ENCODE results near the gene CMTR1.

Gene CMTR1

GRCh38 chr6:37479266-37479854 is 46.3 kb downstream of the CMTR1 start:
- no peak for DNase-seq

- no peak for DNase-seq
These were observed 47.2 kb downstream of the CMTR1 start for GRCh38 chr6:37480118-37480736.

GRCh38 chr6:37480951-37481534 is 48.0 kb downstream of the CMTR1 start:
- no peak for DNase-seq

GRCh38 chr6:37481711-37482605 is 48.9 kb downstream of the CMTR1 start:
- no peak for DNase-seq

- no peak for DNase-seq
These were observed 49.7 kb downstream of the CMTR1 start for GRCh38 chr6:37482606-37483251.

- no peak for DNase-seq
These were observed 50.4 kb downstream of the CMTR1 start for GRCh38 chr6:37483252-37483901.

GRCh38 chr6:37483917-37484785 is 51.1 kb downstream of the CMTR1 start:
- peak; percentile 38 for DNase-seq

GRCh38 chr6:37484786-37485170 is 51.8 kb downstream of the CMTR1 start:
- no peak for DNase-seq

- DNase-seq = no peak
These were observed 52.3 kb downstream of the CMTR1 start for GRCh38 chr6:37485291-37485702.

GRCh38 chr6:37486121-37486839 is 53.3 kb downstream of the CMTR1 start:
- DNase-seq = no peak

GRCh38 chr6:37487591-37488380 is 54.8 kb downstream of the CMTR1 start:
- no peak for DNase-seq

GRCh38 chr6:37488476-37488875 is 55.5 kb downstream of the CMTR1 start:
- no peak for DNase-seq

- DNase-seq = no peak
These were observed 56.8 kb downstream of the CMTR1 start for GRCh38 chr6:37489697-37490336.

GRCh38 chr6:37490536-37491170 is 57.6 kb downstream of the CMTR1 start:
- DNase-seq = no peak

- no peak for DNase-seq
These were observed 58.3 kb downstream of the CMTR1 start for GRCh38 chr6:37491171-37491829.

- no peak for DNase-seq
These were observed 58.8 kb downstream of the CMTR1 start for GRCh38 chr6:37491830-37492208.

GRCh38 chr6:37492236-37492972 is 59.4 kb downstream of the CMTR1 start:
- no peak for DNase-seq

All from NCI-H510A (cell line).